LNCAP (cell line): ENCODE results near the gene CDC42BPA.

Experiments
- TF ChIP-seq, protein P1 (sequence below): fragments of 450-650 bp; IDR thresholded peaks from 2 replicates; pipeline ENCODE4 v1.5.1; 2017; ENCODE audit warnings: mild to moderate bottlenecking

The CDC42BPA gene

DNA sequence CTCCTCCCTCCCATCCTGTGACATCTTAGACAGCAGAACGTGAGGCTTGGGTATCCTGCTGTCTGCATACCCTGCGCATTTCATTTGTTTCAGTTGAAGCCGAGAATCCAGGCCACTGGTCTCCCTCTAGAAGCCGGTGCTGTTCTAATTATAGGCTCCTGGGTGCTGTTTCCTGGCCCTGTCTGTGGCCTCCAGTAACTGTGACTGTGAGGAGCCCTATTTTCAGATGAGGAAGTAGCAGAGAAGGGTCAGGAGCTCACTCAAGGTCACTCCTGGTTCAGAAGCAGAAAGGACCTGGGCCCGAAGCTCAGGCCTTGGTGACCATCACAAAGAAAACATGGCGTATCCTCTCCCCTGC is 354.2 kb downstream of the CDC42BPA start:
- TF ChIP-seq, protein P1, sequence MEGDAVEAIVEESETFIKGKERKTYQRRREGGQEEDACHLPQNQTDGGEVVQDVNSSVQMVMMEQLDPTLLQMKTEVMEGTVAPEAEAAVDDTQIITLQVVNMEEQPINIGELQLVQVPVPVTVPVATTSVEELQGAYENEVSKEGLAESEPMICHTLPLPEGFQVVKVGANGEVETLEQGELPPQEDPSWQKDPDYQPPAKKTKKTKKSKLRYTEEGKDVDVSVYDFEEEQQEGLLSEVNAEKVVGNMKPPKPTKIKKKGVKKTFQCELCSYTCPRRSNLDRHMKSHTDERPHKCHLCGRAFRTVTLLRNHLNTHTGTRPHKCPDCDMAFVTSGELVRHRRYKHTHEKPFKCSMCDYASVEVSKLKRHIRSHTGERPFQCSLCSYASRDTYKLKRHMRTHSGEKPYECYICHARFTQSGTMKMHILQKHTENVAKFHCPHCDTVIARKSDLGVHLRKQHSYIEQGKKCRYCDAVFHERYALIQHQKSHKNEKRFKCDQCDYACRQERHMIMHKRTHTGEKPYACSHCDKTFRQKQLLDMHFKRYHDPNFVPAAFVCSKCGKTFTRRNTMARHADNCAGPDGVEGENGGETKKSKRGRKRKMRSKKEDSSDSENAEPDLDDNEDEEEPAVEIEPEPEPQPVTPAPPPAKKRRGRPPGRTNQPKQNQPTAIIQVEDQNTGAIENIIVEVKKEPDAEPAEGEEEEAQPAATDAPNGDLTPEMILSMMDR: no peak

DNA sequence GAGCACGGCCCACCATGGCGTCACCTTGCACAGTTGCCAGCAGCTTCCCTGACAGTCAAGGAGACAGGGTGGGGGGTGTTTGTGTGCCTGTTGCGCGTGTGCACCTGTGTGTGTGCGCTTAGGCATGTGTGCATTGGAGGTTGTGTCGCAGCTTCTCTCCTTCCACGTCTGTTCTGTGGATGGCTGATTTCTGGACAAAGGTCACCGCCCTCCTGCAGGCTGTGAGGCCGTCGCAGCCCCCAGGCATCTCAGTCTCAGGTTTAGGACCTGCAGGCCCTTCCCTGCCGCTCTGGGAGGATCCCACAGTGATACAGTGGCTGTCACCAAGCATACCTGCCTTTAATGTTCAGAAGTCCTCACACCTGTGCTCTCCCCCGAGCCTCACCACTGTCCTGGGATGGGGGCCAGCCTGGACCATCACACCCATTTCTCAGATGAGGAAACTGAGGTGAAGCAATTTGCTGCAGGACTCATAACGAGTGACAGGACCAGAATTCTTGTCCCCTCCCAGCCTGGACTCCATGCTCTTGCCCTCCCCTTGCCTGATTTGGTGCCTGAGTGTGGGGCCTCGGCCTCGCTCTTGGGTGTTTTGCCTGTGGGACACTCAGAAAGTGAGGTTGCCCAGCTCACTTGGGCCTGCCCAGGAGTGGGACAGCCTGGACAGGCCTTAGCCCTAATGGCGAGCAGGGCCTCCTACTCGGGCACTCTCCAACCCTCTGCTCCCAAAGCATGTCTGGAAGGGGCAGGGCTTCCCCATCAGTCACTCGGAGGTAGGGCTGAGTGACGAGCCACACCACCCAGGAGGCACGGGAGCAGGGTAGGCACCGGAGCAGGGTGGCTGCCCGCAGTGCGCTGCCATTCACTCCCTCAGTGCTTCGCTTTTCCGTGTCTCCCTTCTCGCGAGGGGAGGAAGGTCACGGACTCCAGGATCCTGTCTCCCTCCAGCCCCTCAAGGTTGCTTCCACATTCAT is 355.6 kb downstream of the CDC42BPA start:
- TF ChIP-seq, protein P1: no peak

DNA sequence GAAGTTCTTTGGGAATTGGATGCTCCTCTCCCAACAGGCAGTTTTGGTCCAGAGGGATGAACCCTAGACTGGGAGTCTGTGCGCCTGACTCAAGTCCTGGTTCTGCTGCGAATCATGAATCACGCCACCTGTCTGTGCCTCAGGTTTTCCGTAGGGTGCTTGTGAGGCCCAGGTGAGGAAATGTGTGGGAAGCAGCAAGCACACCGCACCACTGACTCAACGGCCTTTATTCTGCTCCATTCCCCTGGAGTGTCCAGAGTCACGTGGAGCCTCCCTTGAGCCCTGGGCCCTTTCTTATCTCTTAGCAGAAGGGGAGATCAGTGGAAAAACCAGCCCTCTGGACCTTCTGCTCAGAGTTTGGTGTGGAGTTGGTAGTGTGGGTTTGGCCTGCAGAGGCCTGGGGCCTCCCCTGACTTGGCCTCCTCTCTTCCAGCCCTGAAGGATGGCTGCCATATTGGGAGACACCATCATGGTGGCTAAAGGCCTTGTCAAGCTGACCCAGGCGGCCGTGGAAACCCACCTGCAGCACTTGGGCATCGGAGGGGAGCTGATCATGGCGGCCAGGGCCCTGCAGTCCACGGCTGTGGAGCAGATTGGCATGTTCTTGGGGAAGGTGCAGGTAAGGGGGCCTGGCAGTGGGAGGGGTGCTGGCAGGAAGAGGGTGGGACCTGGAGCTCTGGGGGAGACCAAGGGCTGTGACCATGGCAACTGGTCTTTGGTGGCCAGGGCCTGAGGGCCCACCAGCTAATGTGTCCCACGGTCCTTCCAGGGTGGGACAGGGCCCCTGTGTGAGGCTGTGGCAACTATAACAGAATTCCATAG is 357.1 kb downstream of the CDC42BPA start:
- TF ChIP-seq, protein P1: no peak

DNA sequence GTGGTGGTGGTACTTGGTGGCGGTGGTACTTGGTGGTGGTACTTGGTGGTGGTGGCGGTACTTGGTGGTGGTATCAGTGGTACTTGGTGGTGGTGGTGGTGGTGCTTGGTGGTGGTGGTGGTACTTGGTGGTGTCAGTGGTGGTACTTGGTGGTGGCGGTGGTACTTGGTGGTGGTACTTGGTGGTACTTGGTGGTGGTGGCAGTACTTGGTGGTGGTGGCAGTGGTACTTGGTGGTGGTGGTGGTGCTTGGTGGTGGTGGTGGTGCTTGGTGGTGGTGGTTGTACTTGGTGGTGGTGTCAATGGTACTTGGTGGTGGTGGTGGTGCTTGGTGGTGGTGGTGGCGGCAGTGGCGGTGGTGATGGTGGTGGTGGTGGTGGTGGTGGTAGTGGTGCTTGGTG is 358.0 kb downstream of the CDC42BPA start:
- TF ChIP-seq, protein P1: no peak

DNA sequence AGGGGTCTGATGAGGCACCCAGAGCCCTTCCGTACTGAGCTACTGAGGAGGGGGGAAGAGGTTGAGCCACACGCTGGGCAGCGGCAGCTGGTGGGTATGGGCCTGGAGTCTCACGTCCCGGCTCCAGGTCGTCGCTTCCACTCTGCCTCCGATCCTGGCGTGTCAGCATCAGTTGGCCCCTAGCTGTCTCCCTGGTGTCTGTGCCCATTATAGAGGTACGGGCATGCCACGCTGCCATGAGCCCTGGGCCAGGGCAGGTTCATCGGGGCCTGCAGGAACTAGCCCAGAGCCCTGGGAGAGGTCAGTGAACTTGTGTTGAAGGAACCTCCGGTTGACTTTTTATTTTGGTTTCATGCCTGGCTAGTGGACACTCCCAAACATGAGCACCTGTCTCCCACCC is 360.0 kb downstream of the CDC42BPA start:
- TF ChIP-seq, protein P1: no peak

DNA sequence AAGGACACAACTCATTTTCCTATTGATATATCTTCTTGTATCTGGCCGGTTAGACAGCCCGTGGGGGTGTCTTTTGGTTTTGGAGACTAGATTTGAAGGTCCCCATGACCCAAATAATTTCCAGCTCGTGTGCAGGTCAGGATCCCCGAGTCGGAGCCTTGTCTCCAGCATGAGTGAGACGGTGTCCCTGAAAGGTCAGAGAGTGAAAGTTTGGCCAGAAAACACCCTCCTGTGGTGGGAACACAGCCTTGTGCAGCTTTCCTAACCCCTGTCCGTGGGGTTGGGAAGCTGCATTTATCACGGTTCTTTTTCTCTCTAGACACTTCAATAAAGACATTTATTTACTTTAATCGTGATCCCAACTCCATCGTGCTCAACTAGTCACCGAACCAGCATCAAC is 360.6 kb downstream of the CDC42BPA start:
- TF ChIP-seq, protein P1: no peak

DNA sequence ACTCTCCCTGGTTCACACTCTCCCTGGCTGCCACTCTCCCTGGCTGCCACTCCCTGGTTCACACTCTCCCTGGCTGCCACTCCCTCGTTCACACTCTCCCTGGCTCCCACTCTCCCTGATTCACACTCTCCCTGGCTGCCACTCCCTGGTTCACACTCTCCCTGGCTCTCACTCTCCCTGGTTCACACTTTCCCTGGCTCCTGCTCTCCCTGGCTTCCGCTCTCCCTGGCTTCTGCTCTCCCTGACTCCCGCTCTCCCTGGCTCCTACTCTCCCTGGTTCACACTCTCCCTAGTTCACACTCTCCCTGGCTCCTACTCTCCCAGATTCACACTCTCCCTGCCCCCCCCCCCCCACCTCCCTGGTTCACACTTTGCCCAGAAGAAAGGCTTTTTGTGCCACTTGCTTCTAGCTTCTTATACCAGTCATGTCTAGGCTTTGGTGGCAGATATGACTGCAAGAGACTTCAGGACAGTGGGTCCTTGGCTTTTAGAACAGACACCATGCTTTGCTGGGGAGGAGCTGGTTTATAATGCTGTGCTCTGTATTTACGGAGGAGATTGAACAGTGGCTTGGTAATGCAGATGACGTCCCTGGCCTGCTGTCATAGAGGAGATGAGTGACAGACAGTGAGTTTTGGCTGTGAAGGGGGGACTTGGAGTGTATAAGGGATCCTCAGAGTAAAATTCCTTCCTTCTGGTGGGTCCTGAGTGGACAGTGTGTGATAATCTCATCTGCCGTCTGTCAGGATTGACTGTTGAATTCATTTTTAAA is 361.2 kb downstream of the CDC42BPA start:
- TF ChIP-seq, protein P1: no peak
